IMR-90 (cell line): ENCODE data around the gene TXNDC15. TPM values are rescaled to one million over a fixed set of nuclear protein-coding genes. Genes with fewer than 3 reads are reported as not detected.
A peak's percentile ranks its signal among the peaks of the same experiment; 100 is the strongest.

ENCODE experiments used
- ATAC-seq: fragments of 200-7000 bp; cut with Tn5 transposase; 2 replicates; pipeline ENCODE4 v1.9.1; 2020; ENCODE audit warnings: low read depth, mild to moderate bottlenecking, moderate library complexity
- BruUV-seq: library from RNA; stranded (reverse); fragments of 400-500 nt; replicated peaks from 2 replicates; lab custom pipeline; 2021; lab: Mats Ljungman, UMichigan
- CTCF ChIA-PET: fragments of 300-600 bp; formaldehyde crosslinking; extraction: SDS; loops from one replicate; lab custom pipeline; 2021; ENCODE audit warnings: antibody characterized with exemption; lab: Yijun Ruan, JAX
- POLR2A ChIA-PET: fragments of 300-600 bp; sonication (Branson Sonifier 250); formaldehyde crosslinking; loops from one replicate; lab custom pipeline; 2022; ENCODE audit warnings: antibody characterized with exemption; ENCODE audit not compliant: unreplicated experiment; lab: Charles Lee
- DNase-seq: peaks from one replicate; pipeline ENCODE4 v3.0.0; 2013
- H2AFZ ChIP-seq: replicated peaks from 2 replicates; pipeline ENCODE3; 2013; ENCODE audit warnings: low read length, mild to moderate bottlenecking; ENCODE audit not compliant: poor library complexity
- H2AK5ac ChIP-seq: 2 replicates; pipeline ENCODE4 v1.6.1; 2013; ENCODE audit warnings: low read depth, low read length, inconsistent platforms
- H2AK9ac ChIP-seq: replicated peaks from 2 replicates; pipeline ENCODE3; 2013; ENCODE audit warnings: mild to moderate bottlenecking, low read depth, low read length, moderate library complexity; ENCODE audit not compliant: poor library complexity
- H2BK120ac ChIP-seq: 2 replicates; pipeline ENCODE4 v1.6.1; 2013; ENCODE audit warnings: low read depth, low read length, inconsistent platforms
- H2BK15ac ChIP-seq: 3 replicates; pipeline ENCODE4 v1.6.1; 2013; ENCODE audit warnings: low read depth, low read length, inconsistent platforms
- H2BK20ac ChIP-seq: 2 replicates; pipeline ENCODE4 v1.6.1; 2013; ENCODE audit warnings: low read depth, mild to moderate bottlenecking, inconsistent platforms, low read length, moderate library complexity
- H2BK5ac ChIP-seq: 2 replicates; pipeline ENCODE4 v1.6.1; 2013; ENCODE audit warnings: mild to moderate bottlenecking, low read depth, low read length, inconsistent platforms; ENCODE audit not compliant: poor library complexity, severe bottlenecking
- H3K14ac ChIP-seq: replicated peaks from 2 replicates; pipeline ENCODE4 v1.6.1; 2013; ENCODE audit warnings: low read depth, low read length, inconsistent platforms
- H3K18ac ChIP-seq: 2 replicates; pipeline ENCODE4 v1.6.1; 2013; ENCODE audit warnings: low read depth, low read length, control low read depth
- H3K23ac ChIP-seq: 2 replicates; pipeline ENCODE4 v1.6.1; 2013; ENCODE audit warnings: low read depth, low read length, inconsistent platforms
- H3K27ac ChIP-seq: 2 replicates; pipeline ENCODE4 v1.5.1; 2013; ENCODE audit warnings: mild to moderate bottlenecking, control low read depth, low read length; ENCODE audit not compliant: insufficient read depth
- H3K27me3 ChIP-seq: 2 replicates; pipeline ENCODE4 v1.6.1; 2013; ENCODE audit warnings: low read length; ENCODE audit not compliant: control insufficient read depth, insufficient read depth
- H3K36me3 ChIP-seq: 2 replicates; pipeline ENCODE4 v1.6.1; 2013; ENCODE audit warnings: low read length, mixed read lengths; ENCODE audit not compliant: control insufficient read depth, insufficient read depth
- H3K4ac ChIP-seq: 2 replicates; pipeline ENCODE4 v1.6.1; 2013; ENCODE audit warnings: low read depth, low read length, inconsistent platforms
- H3K4me1 ChIP-seq: 2 replicates; pipeline ENCODE4 v1.6.1; 2013; ENCODE audit warnings: low read length, mixed read lengths; ENCODE audit not compliant: control insufficient read depth, insufficient read depth
- H3K4me2 ChIP-seq: 2 replicates; pipeline ENCODE4 v1.6.1; 2013; ENCODE audit warnings: low read depth, mild to moderate bottlenecking, control low read depth, low read length, moderate library complexity
- H3K4me3 ChIP-seq: 2 replicates; pipeline ENCODE4 v1.5.1; 2013; ENCODE audit warnings: low read depth, mild to moderate bottlenecking, control low read depth, low read length, moderate library complexity; ENCODE audit not compliant: insufficient read depth
- H3K56ac ChIP-seq: 2 replicates; pipeline ENCODE4 v1.6.1; 2013; ENCODE audit warnings: low read length, inconsistent platforms; ENCODE audit not compliant: insufficient read depth; ENCODE audit errors: extremely low read depth
- H3K79me1 ChIP-seq, 2 experiments: 2 replicates each; pipeline ENCODE4 v1.6.1; 2013; ENCODE audit warnings: low read length in 2 of 2, inconsistent platforms in 1 of 2, low read depth in 1 of 2
- H3K9ac ChIP-seq: 2 replicates; pipeline ENCODE4 v1.6.1; 2013; ENCODE audit warnings: low read depth, low read length, control low read depth
- H3K9me1 ChIP-seq: 2 replicates; pipeline ENCODE4 v1.6.1; 2013; ENCODE audit warnings: low read length, inconsistent platforms; ENCODE audit not compliant: insufficient read depth
- H3K9me3 ChIP-seq: 2 replicates; pipeline ENCODE4 v1.6.1; 2013; ENCODE audit warnings: low read length; ENCODE audit not compliant: control insufficient read depth, insufficient read depth
- H4K20me1 ChIP-seq: 2 replicates; pipeline ENCODE4 v1.6.1; 2013; ENCODE audit warnings: low read length, inconsistent platforms; ENCODE audit not compliant: insufficient read depth
- H4K5ac ChIP-seq: 2 replicates; pipeline ENCODE4 v1.6.1; 2013; ENCODE audit warnings: mild to moderate bottlenecking, low read depth, low read length, control low read depth
- H4K8ac ChIP-seq, 2 experiments: 2 replicates each; pipeline ENCODE4 v1.6.1; 2013; ENCODE audit warnings: low read depth in 2 of 2, low read length in 2 of 2, control low read depth in 1 of 2, inconsistent platforms in 1 of 2
- H4K91ac ChIP-seq: 2 replicates; pipeline ENCODE4 v1.6.1; 2013; ENCODE audit warnings: low read depth, low read length, inconsistent platforms; ENCODE audit not compliant: insufficient read depth
- BHLHE40 ChIP-seq: fragments of 150-350 bp; IDR thresholded peaks from 2 replicates; pipeline ENCODE4 v1.6.1; 2016; ENCODE audit warnings: mild to moderate bottlenecking, low read depth, low read length
- CEBPB ChIP-seq: IDR thresholded peaks from 2 replicates; pipeline ENCODE4 v1.6.1; 2012; ENCODE audit warnings: low read depth, low read length, improper control_type of control experiment
- CHD1 ChIP-seq: IDR thresholded peaks from 2 replicates; pipeline ENCODE4 v1.6.1; 2012; ENCODE audit warnings: low read depth, low read length, improper control_type of control experiment
- POLR2A ChIP-seq: IDR thresholded peaks from 2 replicates; pipeline ENCODE4 v1.6.1; 2012; ENCODE audit warnings: mild to moderate bottlenecking, low read depth, low read length
- SMC3 ChIP-seq: fragments of 150-350 bp; IDR thresholded peaks from 2 replicates; pipeline ENCODE4 v1.6.1; 2016; ENCODE audit warnings: low read depth, mild to moderate bottlenecking, antibody characterized with exemption, low read length, moderate library complexity
- WGBS, 2 experiments: methylation state at CpG; one replicate each; pipeline versions ENCODE4 v1.1.5 to v1.1.7; 2013; ENCODE audit warnings: missing lambda C conversion rate in 2 of 2; ENCODE audit not compliant: insufficient read length in 1 of 2; ENCODE audit errors: extremely low coverage in 2 of 2; 5-methylcytosine and 5-hydroxymethylcytosine counted together
- dilution Hi-C: fragments of 300-500 bp; cut with HindIII; formaldehyde crosslinking; loops from one replicate; pipeline ENCODE4 v1.14.3; 2018; ENCODE audit warnings: low sequenced_read_pairs; ENCODE audit not compliant: unreplicated experiment
- in situ Hi-C: fragments of 300-500 bp; cut with MboI; formaldehyde crosslinking; loops from 3 replicates; pipeline ENCODE4 v1.14.3; 2019; ENCODE audit warnings: low sequenced_read_pairs, inconsistent platforms, mixed read lengths
- intact Hi-C: fragments of 100-400 bp; cut with micrococcal nuclease; formaldehyde crosslinking; loops from 2 replicates; pipeline ENCODE4 v1.10.0; 2022
- polyA plus RNA-seq, 3 experiments: library from polyadenylated mRNA; depleted of rRNA; stranded (reverse); fragments of >200 nt; gene quantifications; 2 replicates each; pipeline ENCODE4 v1.2.3, GENCODE V29; 2012; ENCODE audit warnings: low replicate concordance in 1 of 3
- total RNA-seq: library from RNA; depleted of rRNA; stranded (reverse); fragments of >200 nt; gene quantifications from 2 replicates; pipeline ENCODE4 v1.2.3, GENCODE V29; 2012
- TF ChIP-seq, protein P1 (sequence below): fragments of 150-350 bp; IDR thresholded peaks from 2 replicates; pipeline ENCODE4 v1.6.1; 2017; ENCODE audit warnings: mild to moderate bottlenecking, antibody characterized with exemption, low read length, low read depth
- TF ChIP-seq, protein P2 (sequence below): conservative IDR thresholded peaks from 2 replicates; pipeline ENCODE4 v1.5.1; 2012; ENCODE audit warnings: mild to moderate bottlenecking, low read depth, low read length, improper control_type of control experiment

TXNDC15 gene
- total and polyA plus RNA-seq, 2 of the 4 experiments (the other 2 are of a cell fraction), result 87.0 to 125 TPM

DNA sequence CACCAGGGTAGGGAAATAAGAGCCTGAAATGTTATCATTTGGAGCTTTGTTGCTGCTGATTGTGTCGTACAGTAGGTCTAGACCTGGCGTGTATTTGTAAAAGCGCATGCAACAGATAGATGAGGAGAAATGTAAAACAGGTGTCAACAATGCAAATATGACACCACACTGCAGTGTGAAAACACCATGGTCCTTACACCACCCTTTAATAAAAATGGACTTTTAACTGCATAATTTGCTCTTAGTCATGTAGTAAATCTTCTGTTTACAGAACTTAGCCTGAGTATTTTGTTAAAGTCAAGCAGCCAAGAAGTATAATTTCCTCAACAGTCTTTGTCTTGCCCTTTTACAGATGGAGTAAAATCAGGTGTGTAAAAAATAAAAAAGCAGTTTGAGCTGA, 44.7 kb downstream of the TXNDC15 start:
- BruUV-seq, result no TSS peak
- H3K14ac ChIP-seq, result no peak overlapping the region
- TF ChIP-seq SMC3 (no peak), BHLHE40 (no peak), CHD1 (no peak), CEBPB (no peak), POLR2A (no peak)
- TF ChIP-seq, protein P1, sequence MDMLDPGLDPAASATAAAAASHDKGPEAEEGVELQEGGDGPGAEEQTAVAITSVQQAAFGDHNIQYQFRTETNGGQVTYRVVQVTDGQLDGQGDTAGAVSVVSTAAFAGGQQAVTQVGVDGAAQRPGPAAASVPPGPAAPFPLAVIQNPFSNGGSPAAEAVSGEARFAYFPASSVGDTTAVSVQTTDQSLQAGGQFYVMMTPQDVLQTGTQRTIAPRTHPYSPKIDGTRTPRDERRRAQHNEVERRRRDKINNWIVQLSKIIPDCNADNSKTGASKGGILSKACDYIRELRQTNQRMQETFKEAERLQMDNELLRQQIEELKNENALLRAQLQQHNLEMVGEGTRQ, result no peak
- TF ChIP-seq, protein P2, sequence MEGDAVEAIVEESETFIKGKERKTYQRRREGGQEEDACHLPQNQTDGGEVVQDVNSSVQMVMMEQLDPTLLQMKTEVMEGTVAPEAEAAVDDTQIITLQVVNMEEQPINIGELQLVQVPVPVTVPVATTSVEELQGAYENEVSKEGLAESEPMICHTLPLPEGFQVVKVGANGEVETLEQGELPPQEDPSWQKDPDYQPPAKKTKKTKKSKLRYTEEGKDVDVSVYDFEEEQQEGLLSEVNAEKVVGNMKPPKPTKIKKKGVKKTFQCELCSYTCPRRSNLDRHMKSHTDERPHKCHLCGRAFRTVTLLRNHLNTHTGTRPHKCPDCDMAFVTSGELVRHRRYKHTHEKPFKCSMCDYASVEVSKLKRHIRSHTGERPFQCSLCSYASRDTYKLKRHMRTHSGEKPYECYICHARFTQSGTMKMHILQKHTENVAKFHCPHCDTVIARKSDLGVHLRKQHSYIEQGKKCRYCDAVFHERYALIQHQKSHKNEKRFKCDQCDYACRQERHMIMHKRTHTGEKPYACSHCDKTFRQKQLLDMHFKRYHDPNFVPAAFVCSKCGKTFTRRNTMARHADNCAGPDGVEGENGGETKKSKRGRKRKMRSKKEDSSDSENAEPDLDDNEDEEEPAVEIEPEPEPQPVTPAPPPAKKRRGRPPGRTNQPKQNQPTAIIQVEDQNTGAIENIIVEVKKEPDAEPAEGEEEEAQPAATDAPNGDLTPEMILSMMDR, result no peak
- H3K9me1 ChIP-seq, result peaks cover 3% of the 10 kb centered on the region; the same call in 1 of the 2 replicates
- no CpG with 5 or more reads among the region's 3 CpGs for WGBS, 2 experiments
- H4K8ac ChIP-seq, result no peak overlapping the region
- H3K27me3 ChIP-seq, result no peaks in the 10 kb centered on the region
- in situ Hi-C loops (no loop called here), dilution Hi-C loops (no loop called here), intact Hi-C loops (no loop called here)
- H2BK120ac ChIP-seq, result no peak overlapping the region
- H3K18ac ChIP-seq, result no peak overlapping the region
- H2AK9ac ChIP-seq, result no peak overlapping the region
- H3K4me3 ChIP-seq, result no peak overlapping the region
- peaks cover 8% of the 10 kb centered on the region for H3K36me3 ChIP-seq
- ChIA-PET CTCF (no interaction called here), POLR2A (no interaction called here)
- no peak overlapping the region for H2BK15ac ChIP-seq
- H4K91ac ChIP-seq, result no peak overlapping the region
- no peak overlapping the region for H3K4me2 ChIP-seq
- H3K56ac ChIP-seq, result no peak overlapping the region
- peaks cover 2% of the 10 kb centered on the region; the same call in 1 of the 2 replicates for H3K4me1 ChIP-seq
- peaks cover 3 to 6% of the 10 kb centered on the region in 2 experiments; a peak in 3 of 4 replicates for H3K79me1 ChIP-seq
- no peak overlapping the region for H3K23ac ChIP-seq
- H2BK5ac ChIP-seq, result no peak overlapping the region
- H4K5ac ChIP-seq, result no peak overlapping the region
- no peak for DNase-seq
- H3K4ac ChIP-seq, result no peak overlapping the region
- H2AK5ac ChIP-seq, result peak overlapping the region; percentile 30; the same call in 1 of the 2 replicates
- H3K9me3 ChIP-seq, result no peaks in the 10 kb centered on the region
- no peak; the same call in 1 of the 2 replicates for ATAC-seq
- H4K20me1 ChIP-seq, result no peaks in the 10 kb centered on the region
- no peak overlapping the region for H2AFZ ChIP-seq
- H3K27ac ChIP-seq, result no peak overlapping the region
- H3K9ac ChIP-seq, result no peak overlapping the region
- H2BK20ac ChIP-seq, result no peak overlapping the region
